ENCODE data around the gene KCNC2.

Gene KCNC2

DNA sequence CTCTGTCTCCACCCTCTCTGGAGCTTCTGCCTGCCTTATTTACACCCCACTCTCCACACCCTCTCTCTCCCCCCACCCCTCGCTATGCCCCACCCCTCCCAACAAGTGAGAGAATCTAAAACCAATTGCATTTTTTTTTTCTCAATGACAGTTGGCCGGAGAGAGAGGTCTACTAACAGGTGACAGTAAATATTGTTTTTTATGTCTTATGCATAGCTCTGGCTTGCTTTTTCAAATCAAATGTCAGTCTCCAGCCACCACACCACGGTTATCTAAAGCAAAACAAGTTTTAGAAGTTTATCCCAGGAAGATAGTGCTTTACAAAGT lies at the start of gene KCNC2:
KCNC2 (minus strand) TSS at position 28 of the 327 bp plus-strand sequence.
- Mint-ChIP-seq H3K4me3 (no peak within 1 kb of the TSS), H3K36me3 (ENCODE audit: low read depth) (no peaks in the 10 kb centered on the region), H3K9me3 (no peaks in the 10 kb centered on the region), H3K27ac (no peak within 1 kb of the TSS), H3K27me3 (ENCODE audit: low read depth) (peaks cover 42% of the 10 kb centered on the region), H3K4me1 (ENCODE audit: low read depth) (no peaks in the 10 kb centered on the region)
- no peak for DNase-seq (ENCODE audit: low spot score)

DNA sequence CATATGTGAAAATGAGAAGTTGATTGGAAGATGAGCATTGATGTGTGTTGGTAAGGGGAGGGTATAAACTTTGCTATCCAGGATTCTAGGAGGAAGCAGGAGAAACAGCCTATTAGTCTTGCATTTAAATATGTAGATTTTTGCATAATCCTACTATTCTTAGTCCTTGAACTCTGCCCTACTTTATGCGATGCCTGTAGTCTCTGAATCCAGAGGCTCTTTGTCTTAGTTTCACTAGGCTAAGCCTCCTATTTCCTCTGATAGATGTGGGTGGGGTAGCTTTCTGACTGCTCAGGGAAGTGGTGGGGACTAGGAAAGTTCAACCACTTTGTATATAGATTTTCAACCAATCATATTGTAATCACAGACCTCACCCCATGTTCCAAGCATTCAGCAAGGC lies 49.5 kb upstream of the KCNC2 start:
- no peak for DNase-seq (ENCODE audit: low spot score)
- Mint-ChIP-seq H3K4me3 (no peak overlapping the region), H3K4me1 (ENCODE audit: low read depth) (peaks cover 15% of the 10 kb centered on the region), H3K36me3 (ENCODE audit: low read depth) (no peaks in the 10 kb centered on the region), H3K27ac (no peak overlapping the region), H3K27me3 (ENCODE audit: low read depth) (no peaks in the 10 kb centered on the region), H3K9me3 (no peaks in the 10 kb centered on the region)

DNA sequence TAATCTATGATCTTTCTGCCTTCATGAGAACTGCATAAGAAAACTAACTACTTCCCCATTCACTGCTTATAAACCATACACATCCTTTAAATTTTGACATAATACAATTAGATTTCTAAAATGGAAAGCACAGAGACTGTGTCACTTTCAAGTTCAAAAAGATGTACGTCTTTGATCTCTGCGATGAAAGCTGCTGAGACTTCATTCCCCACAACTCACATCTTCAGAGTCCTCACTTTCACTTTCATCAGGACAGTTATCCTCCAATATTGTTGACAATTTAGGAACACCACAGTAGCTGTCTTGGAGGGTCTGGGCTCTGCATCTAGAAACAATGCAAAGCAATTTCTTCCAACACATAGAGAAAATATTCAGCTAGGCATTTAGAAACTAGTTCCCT lies 47.9 kb upstream of the KCNC2 start:
- Mint-ChIP-seq H3K27me3 (ENCODE audit: low read depth) (no peaks in the 10 kb centered on the region), H3K36me3 (ENCODE audit: low read depth) (no peaks in the 10 kb centered on the region), H3K9me3 (no peaks in the 10 kb centered on the region), H3K27ac (no peak overlapping the region), H3K4me1 (ENCODE audit: low read depth) (peaks cover 15% of the 10 kb centered on the region), H3K4me3 (no peak overlapping the region)
- DNase-seq (ENCODE audit: low spot score): no peak

DNA sequence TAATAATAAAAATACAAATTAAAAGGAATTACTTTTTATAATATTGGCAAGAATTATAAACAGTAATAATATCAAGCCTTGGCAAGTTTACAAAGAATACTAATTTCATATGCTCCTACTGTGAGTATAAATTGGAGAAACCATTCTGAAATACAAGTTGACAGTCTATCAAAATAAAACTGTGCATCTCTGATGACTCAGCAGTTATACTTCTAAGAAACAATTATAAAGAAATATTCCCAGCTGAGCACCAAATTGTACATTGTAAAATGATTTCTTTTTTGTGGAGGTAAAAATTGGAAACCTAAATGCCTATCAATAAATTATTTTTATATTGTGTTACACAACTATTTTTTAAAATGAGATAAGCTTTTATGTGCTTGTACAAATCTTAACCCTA lies 35.5 kb upstream of the KCNC2 start:
- DNase-seq (ENCODE audit: low spot score): no peak
- Mint-ChIP-seq H3K4me3 (no peak overlapping the region), H3K9me3 (no peaks in the 10 kb centered on the region), H3K27me3 (ENCODE audit: low read depth) (no peaks in the 10 kb centered on the region), H3K4me1 (ENCODE audit: low read depth) (no peaks in the 10 kb centered on the region), H3K36me3 (ENCODE audit: low read depth) (no peaks in the 10 kb centered on the region), H3K27ac (no peak overlapping the region)

DNA sequence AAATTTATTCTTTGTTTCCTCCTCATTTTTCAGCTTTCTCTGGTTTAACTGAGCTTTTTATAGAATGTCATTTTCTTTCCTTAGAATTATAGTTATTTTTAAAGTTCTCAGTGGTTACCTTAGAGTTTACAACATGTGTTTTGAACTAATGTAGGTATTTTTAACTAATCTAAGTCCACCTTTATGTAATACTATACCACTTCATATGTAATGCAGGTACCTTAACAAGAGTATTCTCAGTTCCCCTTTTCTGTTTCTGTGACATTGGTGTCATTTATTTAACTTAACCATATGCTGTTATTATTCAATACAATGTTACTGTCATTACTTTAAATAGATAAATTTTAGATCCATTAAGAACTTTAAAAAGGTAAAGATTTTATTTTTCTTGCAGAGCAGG lies 30.3 kb upstream of the KCNC2 start:
- no peak for DNase-seq (ENCODE audit: low spot score)
- no peak overlapping the region for H3K27ac Mint-ChIP-seq
- H3K27me3 Mint-ChIP-seq (ENCODE audit: low read depth): no peaks in the 10 kb centered on the region
- no peaks in the 10 kb centered on the region for H3K9me3 Mint-ChIP-seq
- H3K36me3 Mint-ChIP-seq (ENCODE audit: low read depth): no peaks in the 10 kb centered on the region
- H3K4me1 Mint-ChIP-seq (ENCODE audit: low read depth): no peaks in the 10 kb centered on the region
- H3K4me3 Mint-ChIP-seq: no peak overlapping the region

DNA sequence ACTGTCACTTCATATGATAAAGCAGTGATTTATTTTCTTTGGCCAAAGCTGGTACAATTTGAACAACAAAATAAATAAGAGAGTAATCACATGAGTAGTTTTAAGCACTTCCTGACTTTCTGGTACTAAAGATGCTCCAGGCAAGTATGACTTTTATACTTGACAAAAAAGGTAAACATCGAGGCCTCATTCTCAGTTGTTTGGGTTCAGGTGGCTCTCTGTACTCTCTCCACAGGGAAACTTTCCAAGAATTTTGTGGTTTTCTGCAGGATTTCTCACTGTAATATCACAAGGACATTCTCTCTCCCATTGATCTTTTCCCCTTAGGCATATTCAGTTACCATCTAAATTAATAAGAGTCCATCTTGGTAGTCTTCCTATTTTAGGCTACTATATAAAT lies 26.6 kb upstream of the KCNC2 start:
- Mint-ChIP-seq H3K27ac (no peak overlapping the region), H3K36me3 (ENCODE audit: low read depth) (no peaks in the 10 kb centered on the region), H3K4me1 (ENCODE audit: low read depth) (no peaks in the 10 kb centered on the region), H3K9me3 (no peaks in the 10 kb centered on the region), H3K4me3 (no peak overlapping the region), H3K27me3 (ENCODE audit: low read depth) (no peaks in the 10 kb centered on the region)
- no peak for DNase-seq (ENCODE audit: low spot score)

DNA sequence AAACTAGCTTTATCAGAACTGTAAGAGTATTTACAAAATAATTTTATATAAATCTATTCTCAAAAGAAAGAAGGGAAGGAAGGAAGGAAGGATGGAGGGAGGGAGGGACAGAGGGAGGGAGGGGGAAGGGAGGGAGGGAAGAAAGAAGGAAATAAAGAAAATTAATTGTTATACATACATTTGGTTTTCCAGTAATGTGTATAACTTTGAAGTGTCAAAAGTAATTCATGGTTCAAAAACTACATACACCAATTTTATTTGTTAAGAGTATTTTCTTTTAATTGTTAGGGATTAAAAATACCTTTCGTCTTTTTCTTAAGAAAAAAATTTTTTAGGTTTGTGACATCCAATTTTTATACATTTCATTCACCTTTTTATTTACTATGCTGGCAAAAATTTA lies 17.5 kb upstream of the KCNC2 start:
- no peaks in the 10 kb centered on the region for H3K4me1 Mint-ChIP-seq (ENCODE audit: low read depth)
- no peak overlapping the region for H3K4me3 Mint-ChIP-seq
- no peak overlapping the region for H3K27ac Mint-ChIP-seq
- no peaks in the 10 kb centered on the region for H3K27me3 Mint-ChIP-seq (ENCODE audit: low read depth)
- no peaks in the 10 kb centered on the region for H3K36me3 Mint-ChIP-seq (ENCODE audit: low read depth)
- H3K9me3 Mint-ChIP-seq: peaks cover 8% of the 10 kb centered on the region
- DNase-seq (ENCODE audit: low spot score): no peak

DNA sequence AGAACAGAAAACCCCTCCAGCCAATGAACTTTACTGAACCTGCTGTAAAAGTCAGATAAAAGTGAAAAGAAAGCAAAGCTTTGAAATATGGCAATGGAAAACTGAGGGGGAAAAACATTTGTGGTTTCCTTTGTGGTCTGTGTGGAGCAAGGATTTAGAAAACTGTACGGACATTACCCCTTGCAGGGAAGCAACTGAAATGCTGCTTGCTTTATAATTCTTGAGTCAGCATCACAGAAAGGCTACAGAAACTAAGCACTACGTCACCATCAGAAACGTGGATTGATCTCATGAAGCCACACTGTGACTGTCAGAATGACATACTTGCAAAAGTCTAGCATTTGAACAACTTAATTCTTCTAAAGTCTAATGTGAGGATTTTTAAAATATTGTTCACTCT lies 2.4 kb upstream of the KCNC2 start:
- Mint-ChIP-seq H3K36me3 (ENCODE audit: low read depth) (no peaks in the 10 kb centered on the region), H3K27me3 (ENCODE audit: low read depth) (peaks cover 29% of the 10 kb centered on the region), H3K27ac (no peak overlapping the region), H3K4me3 (no peak overlapping the region), H3K4me1 (ENCODE audit: low read depth) (no peaks in the 10 kb centered on the region), H3K9me3 (no peaks in the 10 kb centered on the region)
- no peak for DNase-seq (ENCODE audit: low spot score)

DNA sequence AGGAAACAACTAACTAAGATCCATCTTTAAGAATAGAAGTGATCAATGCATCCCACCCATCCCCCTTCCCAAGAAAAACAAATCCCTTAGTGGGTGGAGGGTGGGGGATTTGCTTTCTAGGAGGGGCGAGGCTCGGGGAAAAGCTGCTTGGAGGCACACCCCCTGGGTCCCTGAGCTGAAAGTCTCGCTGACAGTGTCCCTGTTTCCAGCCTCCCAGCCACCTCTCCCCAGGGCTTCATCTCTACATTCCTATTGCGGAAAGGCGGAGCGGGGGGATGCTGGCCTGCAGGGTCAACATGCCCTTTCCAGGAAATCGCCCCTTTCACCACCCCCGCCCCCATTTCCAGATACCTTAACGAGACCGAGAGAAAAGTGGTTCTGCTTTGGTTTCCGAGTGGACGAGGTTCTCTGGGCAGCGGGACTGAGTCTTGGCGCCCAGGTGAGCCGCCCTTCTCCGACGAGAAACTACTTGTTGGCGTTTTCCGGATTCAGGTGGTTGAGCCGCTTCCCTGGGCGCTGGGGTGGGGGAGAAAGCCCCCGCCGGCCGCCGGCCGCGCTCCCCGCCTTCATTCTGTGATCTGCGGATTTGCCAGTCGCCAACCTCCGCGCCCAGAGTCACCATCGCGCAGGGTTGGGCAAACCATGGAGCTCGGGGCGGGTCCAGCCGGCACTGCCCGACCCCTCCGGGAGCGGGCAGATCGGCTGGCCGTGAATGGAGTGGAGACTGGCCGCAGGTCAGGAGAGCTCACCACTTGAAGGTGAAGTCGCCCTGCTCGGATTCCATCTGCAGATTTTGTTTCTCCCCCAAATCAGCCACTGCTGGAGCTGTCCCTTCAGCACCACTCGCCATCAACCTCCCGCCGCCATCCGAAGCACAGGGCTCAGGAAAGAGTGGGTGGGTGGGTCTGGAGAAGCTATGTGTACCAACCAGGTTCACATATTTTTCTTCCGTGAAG lies 505 bp downstream of the KCNC2 start:
- Mint-ChIP-seq H3K9me3 (no peaks in the 10 kb centered on the region), H3K4me3 (no peak overlapping the region)

DNA sequence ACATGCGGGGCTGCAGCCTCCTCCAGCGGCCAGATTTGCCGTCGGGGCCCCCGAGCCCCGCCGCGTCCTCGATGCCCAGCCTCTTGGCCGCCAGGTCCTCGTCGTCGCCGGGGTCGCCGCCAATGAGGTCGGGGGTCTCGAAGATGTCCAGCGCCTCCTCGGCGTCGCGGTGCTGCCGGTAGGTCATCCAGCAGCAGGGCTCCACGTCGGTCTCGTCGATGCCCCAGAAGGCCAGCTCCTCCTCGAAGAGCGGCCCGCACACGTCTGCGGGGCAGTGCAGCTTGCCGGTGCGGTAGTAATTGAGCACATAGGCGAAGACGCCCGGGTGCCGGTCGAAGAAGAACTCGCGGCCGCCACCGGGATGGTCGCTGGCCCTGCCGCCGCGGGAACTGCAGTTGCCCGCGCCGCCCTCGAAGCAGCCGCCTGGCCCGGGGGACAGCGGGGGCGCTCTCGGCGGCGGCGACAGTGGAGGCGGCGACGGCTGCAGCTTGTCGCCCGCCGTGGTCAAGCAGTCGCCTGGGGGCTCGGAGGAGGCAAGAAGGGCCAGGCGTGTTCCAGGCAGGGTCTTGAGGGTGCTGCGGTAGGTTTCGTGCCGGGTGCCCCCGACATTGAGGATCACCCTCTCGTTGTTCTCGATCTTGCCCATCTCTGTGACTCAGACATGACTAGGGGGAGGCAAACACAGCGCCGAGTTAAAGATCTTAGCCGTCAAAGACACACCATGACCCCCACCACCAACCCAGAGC lies 2.1 kb downstream of the KCNC2 start:
- no peak overlapping the region for H3K27ac Mint-ChIP-seq
- H3K4me3 Mint-ChIP-seq: no peak overlapping the region
- no peaks in the 10 kb centered on the region for H3K4me1 Mint-ChIP-seq (ENCODE audit: low read depth)
- no peaks in the 10 kb centered on the region for H3K9me3 Mint-ChIP-seq
- no peaks in the 10 kb centered on the region for H3K36me3 Mint-ChIP-seq (ENCODE audit: low read depth)
- DNase-seq (ENCODE audit: low spot score): no peak
- H3K27me3 Mint-ChIP-seq (ENCODE audit: low read depth): peaks cover 47% of the 10 kb centered on the region

More for the DNA sequence above, 505 bp downstream of the KCNC2 start:
- Mint-ChIP-seq H3K27ac (no peak overlapping the region), H3K4me1 (ENCODE audit: low read depth) (no peaks in the 10 kb centered on the region), H3K27me3 (ENCODE audit: low read depth) (peaks cover 42% of the 10 kb centered on the region), H3K36me3 (ENCODE audit: low read depth) (no peaks in the 10 kb centered on the region)
- DNase-seq (ENCODE audit: low spot score): no peak

DNA sequence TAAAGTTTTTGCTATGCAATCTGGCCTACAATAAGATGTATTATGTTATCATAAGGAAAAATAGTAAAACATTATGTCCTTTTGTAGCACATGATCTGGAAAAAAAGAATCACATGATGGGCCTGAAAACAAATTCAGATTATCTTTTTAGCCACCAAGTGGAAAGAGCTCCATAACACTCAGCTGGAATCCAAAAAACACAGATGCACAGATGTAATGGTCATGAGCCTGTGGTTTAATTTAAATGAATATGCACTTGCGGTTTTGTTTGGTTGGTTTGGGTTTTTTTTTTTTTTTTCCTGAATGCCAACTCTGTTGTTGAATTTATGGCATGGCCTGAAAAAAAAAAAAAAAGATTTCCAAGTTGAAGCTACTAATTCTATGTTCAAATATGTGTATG lies 4.1 kb downstream of the KCNC2 start:
- H3K4me1 Mint-ChIP-seq (ENCODE audit: low read depth): peaks cover 5% of the 10 kb centered on the region
- H3K27ac Mint-ChIP-seq: no peak overlapping the region
- no peaks in the 10 kb centered on the region for H3K36me3 Mint-ChIP-seq (ENCODE audit: low read depth)
- peaks cover 44% of the 10 kb centered on the region for H3K27me3 Mint-ChIP-seq (ENCODE audit: low read depth)
- no peaks in the 10 kb centered on the region for H3K9me3 Mint-ChIP-seq
- H3K4me3 Mint-ChIP-seq: no peak overlapping the region
- no peak for DNase-seq (ENCODE audit: low spot score)

DNA sequence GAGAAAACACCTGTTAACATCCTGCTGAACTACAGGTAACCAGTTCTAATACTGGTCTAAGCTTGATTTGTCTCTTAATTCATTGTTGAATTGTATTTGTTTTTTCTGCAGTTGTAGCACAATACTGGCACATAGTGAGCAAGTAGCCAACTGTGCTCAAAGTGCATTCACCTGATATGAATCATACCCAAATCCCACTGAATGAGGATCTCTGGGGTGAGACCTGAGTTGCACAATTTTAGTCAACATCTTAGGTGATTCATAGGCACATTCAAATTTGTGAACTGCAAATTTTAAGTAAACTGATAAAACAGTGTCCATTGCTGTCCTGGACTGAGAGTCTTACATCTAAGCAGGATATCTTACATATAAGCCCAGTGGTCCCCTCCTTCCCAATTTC lies 12.8 kb downstream of the KCNC2 start:
- no peaks in the 10 kb centered on the region for H3K9me3 Mint-ChIP-seq
- no peaks in the 10 kb centered on the region for H3K27me3 Mint-ChIP-seq (ENCODE audit: low read depth)
- H3K27ac Mint-ChIP-seq: no peak overlapping the region
- no peak for DNase-seq (ENCODE audit: low spot score)
- H3K36me3 Mint-ChIP-seq (ENCODE audit: low read depth): no peaks in the 10 kb centered on the region
- peaks cover 5% of the 10 kb centered on the region for H3K4me1 Mint-ChIP-seq (ENCODE audit: low read depth)
- no peak overlapping the region for H3K4me3 Mint-ChIP-seq

DNA sequence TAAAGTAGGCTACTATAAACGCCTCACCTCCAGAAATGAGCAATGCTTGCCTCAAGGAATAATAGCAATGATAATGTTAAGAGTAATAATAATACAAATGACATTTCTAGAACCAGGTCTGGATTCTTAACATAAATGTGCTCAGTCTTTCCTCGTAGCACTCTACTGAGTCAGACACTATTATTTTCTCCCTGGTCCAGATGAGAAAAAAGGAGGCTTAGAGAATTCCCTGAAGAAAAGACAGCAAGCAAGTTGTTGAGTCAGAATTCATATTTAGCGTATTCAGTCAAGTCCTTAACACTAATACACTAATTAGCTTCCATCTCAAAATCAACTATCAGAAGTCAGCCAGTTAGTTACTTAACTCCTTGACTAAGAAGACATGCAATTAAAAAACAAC lies 13.2 kb downstream of the KCNC2 start:
- no peak overlapping the region for H3K27ac Mint-ChIP-seq
- no peaks in the 10 kb centered on the region for H3K9me3 Mint-ChIP-seq
- DNase-seq (ENCODE audit: low spot score): no peak
- H3K4me3 Mint-ChIP-seq: no peak overlapping the region
- no peaks in the 10 kb centered on the region for H3K27me3 Mint-ChIP-seq (ENCODE audit: low read depth)
- H3K4me1 Mint-ChIP-seq (ENCODE audit: low read depth): peaks cover 5% of the 10 kb centered on the region
- H3K36me3 Mint-ChIP-seq (ENCODE audit: low read depth): no peaks in the 10 kb centered on the region

DNA sequence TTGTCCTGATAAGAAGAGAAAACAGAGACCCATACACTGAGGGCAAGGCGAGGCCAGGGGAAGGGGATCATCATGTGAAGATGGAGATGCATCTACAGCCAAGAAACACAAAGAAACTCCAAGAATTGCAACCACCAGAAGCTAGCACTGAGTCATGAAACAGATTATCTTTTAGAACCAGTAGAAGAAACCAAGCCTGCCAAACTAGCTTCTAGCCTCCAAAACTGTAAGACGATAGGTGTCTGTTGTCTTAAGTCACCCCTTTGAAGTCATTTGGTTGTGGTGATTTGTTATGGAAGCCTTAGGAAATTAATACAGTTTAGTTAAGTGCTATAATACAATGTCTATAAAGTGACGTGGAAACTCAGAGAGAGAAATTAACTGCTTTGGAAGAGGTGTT lies 15.4 kb downstream of the KCNC2 start:
- no peaks in the 10 kb centered on the region for H3K9me3 Mint-ChIP-seq
- DNase-seq (ENCODE audit: low spot score): no peak
- H3K4me3 Mint-ChIP-seq: no peak overlapping the region
- H3K27ac Mint-ChIP-seq: no peak overlapping the region
- no peaks in the 10 kb centered on the region for H3K27me3 Mint-ChIP-seq (ENCODE audit: low read depth)
- no peaks in the 10 kb centered on the region for H3K36me3 Mint-ChIP-seq (ENCODE audit: low read depth)
- no peaks in the 10 kb centered on the region for H3K4me1 Mint-ChIP-seq (ENCODE audit: low read depth)

Measured in T-helper 2 cell treated with Interferon-gamma antibody and Interleukin-4, amounts not matched to agents 5 μg/mL and 100 μg/mL, for 36 hours (primary cell).